WTC11 (cell line): ENCODE measurements around the gene AGBL5. TPM values are rescaled to one million over a fixed set of nuclear protein-coding genes. Genes with fewer than 3 reads are reported as not detected.

ENCODE experiments used
- ATAC-seq: fragments of 200-7000 bp; cut with Tn5 transposase; 2 replicates; pipeline ENCODE4 v1.10.0; 2021; ENCODE audit warnings: mild to moderate bottlenecking, moderate library complexity
- CTCF ChIA-PET: fragments of 300-600 bp; sonication (Branson Sonifier 250); formaldehyde crosslinking; loops from one replicate; lab custom pipeline; 2021; ENCODE audit warnings: antibody characterized with exemption; lab: Charles Lee
- POLR2A ChIA-PET: fragments of 350-600 bp; sonication (Branson Sonifier 250); formaldehyde crosslinking; loops from one replicate; lab custom pipeline; 2021; ENCODE audit warnings: antibody characterized with exemption; lab: Charles Lee
- DNase-seq: peaks from one replicate; pipeline ENCODE4 v3.0.0; 2021; ENCODE audit warnings: low spot score
- H3K27ac Mint-ChIP-seq: 2 replicates; pipeline ENCODE4 v1.8.0; 2021; ENCODE audit warnings: mixed read lengths
- H3K27me3 Mint-ChIP-seq: 2 replicates; pipeline ENCODE4 v1.8.0; 2021; ENCODE audit warnings: low read depth, mild to moderate bottlenecking, moderate library complexity, mixed read lengths
- H3K36me3 Mint-ChIP-seq: 2 replicates; pipeline ENCODE4 v1.8.0; 2021; ENCODE audit warnings: mixed read lengths
- H3K4me1 Mint-ChIP-seq: 2 replicates; pipeline ENCODE4 v1.8.0; 2022; ENCODE audit warnings: mixed read lengths
- H3K4me3 Mint-ChIP-seq: 2 replicates; pipeline ENCODE4 v1.8.0; 2021; ENCODE audit warnings: mild to moderate bottlenecking, moderate library complexity, mixed read lengths
- H3K9me3 Mint-ChIP-seq: 2 replicates; pipeline ENCODE4 v1.8.0; 2021; ENCODE audit warnings: mixed read lengths
- ARID4B ChIP-seq: sonication (generic); formaldehyde crosslinking; IDR thresholded peaks from 2 replicates; pipeline ENCODE4 v1.8.0; 2023; ENCODE audit warnings: missing genetic modification reagents, mild to moderate bottlenecking, borderline replicate concordance
- CBFB ChIP-seq: sonication (generic); formaldehyde crosslinking; IDR thresholded peaks from 2 replicates; pipeline ENCODE4 v1.8.1; 2022; ENCODE audit warnings: mild to moderate bottlenecking, low read depth, missing genetic modification reagents
- EMX1 ChIP-seq: fragments of 250-450 bp; sonication (Bioruptor Pico); IDR thresholded peaks from 2 replicates; pipeline ENCODE4 v1.8.0; 2021; ENCODE audit warnings: mild to moderate bottlenecking
- ETV6 ChIP-seq: sonication (generic); formaldehyde crosslinking; IDR thresholded peaks from 2 replicates; pipeline ENCODE4 v1.8.1; 2022; ENCODE audit warnings: mild to moderate bottlenecking, missing genetic modification reagents
- GRHL2 ChIP-seq: fragments of 250-450 bp; sonication (Bioruptor Pico); IDR thresholded peaks from 2 replicates; pipeline ENCODE4 v1.8.0; 2022; ENCODE audit warnings: mild to moderate bottlenecking, moderate library complexity; ENCODE audit not compliant: insufficient replicate concordance, severe bottlenecking
- JAZF1 ChIP-seq: fragments of 250-450 bp; sonication (Bioruptor Pico); IDR thresholded peaks from 2 replicates; pipeline ENCODE4 v1.9.0; 2021; ENCODE audit warnings: moderate library complexity, mild to moderate bottlenecking, inconsistent platforms
- MAX ChIP-seq: sonication (generic); formaldehyde crosslinking; IDR thresholded peaks from 2 replicates; pipeline ENCODE4 v1.8.0; 2022; ENCODE audit warnings: mild to moderate bottlenecking, missing genetic modification reagents
- MYBL2 ChIP-seq: sonication (generic); formaldehyde crosslinking; IDR thresholded peaks from 2 replicates; pipeline ENCODE4 v1.8.1; 2023; ENCODE audit warnings: mild to moderate bottlenecking, moderate library complexity, missing genetic modification reagents
- NFATC4 ChIP-seq: fragments of 250-450 bp; sonication (Bioruptor Pico); IDR thresholded peaks from 2 replicates; pipeline ENCODE4 v1.9.0; 2021; ENCODE audit warnings: mild to moderate bottlenecking
- PRRX2 ChIP-seq: fragments of 250-450 bp; sonication (Bioruptor Pico); IDR thresholded peaks from 2 replicates; pipeline ENCODE4 v1.8.0; 2021; ENCODE audit warnings: mild to moderate bottlenecking
- RORB ChIP-seq: fragments of 250-450 bp; sonication (Bioruptor Pico); IDR thresholded peaks from 2 replicates; pipeline ENCODE4 v1.9.0; 2021; ENCODE audit warnings: mild to moderate bottlenecking
- USF1 ChIP-seq: sonication (generic); formaldehyde crosslinking; IDR thresholded peaks from 2 replicates; pipeline ENCODE4 v1.8.0; 2022; ENCODE audit warnings: mild to moderate bottlenecking, missing genetic modification reagents
- USF2 ChIP-seq: sonication (generic); formaldehyde crosslinking; IDR thresholded peaks from 2 replicates; pipeline ENCODE4 v1.8.1; 2023; ENCODE audit warnings: mild to moderate bottlenecking, missing genetic modification reagents, moderate library complexity
- ZNF121 ChIP-seq: sonication (generic); formaldehyde crosslinking; IDR thresholded peaks from 2 replicates; pipeline ENCODE4 v1.8.0; 2023; ENCODE audit warnings: missing genetic modification reagents
- ZNF219 ChIP-seq: sonication (generic); formaldehyde crosslinking; IDR thresholded peaks from 2 replicates; pipeline ENCODE4 v1.8.0; 2023; ENCODE audit warnings: missing genetic modification reagents, mild to moderate bottlenecking, borderline replicate concordance
- total RNA-seq: library from RNA; stranded (reverse); gene quantifications from 3 replicates; pipeline ENCODE4 v1.2.3, GENCODE V29; 2021
- TF ChIP-seq, protein P1 (sequence below): sonication (generic); formaldehyde crosslinking; IDR thresholded peaks from 2 replicates; pipeline ENCODE4 v1.8.1; 2022; ENCODE audit warnings: missing genetic modification reagents, borderline replicate concordance
- TF ChIP-seq, protein P2 (sequence below): sonication (generic); formaldehyde crosslinking; IDR thresholded peaks from 2 replicates; pipeline ENCODE4 v1.8.0; 2022; ENCODE audit warnings: missing genetic modification reagents

AGBL5 gene
- total RNA-seq, 1 experiment from 2014 or later, result 43.0 TPM

GRCh38 chr2:27021253-27022049 is 30.0 kb upstream of the AGBL5 start:
- DNase-seq (no peak), ATAC-seq (no peak)
- Mint-ChIP-seq H3K36me3 (no peaks in the 10 kb centered on the region), H3K9me3 (no peaks in the 10 kb centered on the region), H3K4me1 (peaks cover 6% of the 10 kb centered on the region), H3K4me3 (no peak overlapping the region), H3K27ac (no peak overlapping the region), H3K27me3 (no peaks in the 10 kb centered on the region)
- CTCF ChIA-PET, result interaction anchor here (1.0 to 6.3 kb wide), 5 partner anchors 12 to 175 kb away, joined by 3 to 161 read pairs (median 5); partner anchors contain the start of gene OST4
- no peak for TF ChIP-seq MAX (CRISPR knock-in tag)
- TF ChIP-seq ARID4B, result no peak
- TF ChIP-seq NFATC4, result no peak
- no peak for TF ChIP-seq JAZF1
- TF ChIP-seq, protein P1, sequence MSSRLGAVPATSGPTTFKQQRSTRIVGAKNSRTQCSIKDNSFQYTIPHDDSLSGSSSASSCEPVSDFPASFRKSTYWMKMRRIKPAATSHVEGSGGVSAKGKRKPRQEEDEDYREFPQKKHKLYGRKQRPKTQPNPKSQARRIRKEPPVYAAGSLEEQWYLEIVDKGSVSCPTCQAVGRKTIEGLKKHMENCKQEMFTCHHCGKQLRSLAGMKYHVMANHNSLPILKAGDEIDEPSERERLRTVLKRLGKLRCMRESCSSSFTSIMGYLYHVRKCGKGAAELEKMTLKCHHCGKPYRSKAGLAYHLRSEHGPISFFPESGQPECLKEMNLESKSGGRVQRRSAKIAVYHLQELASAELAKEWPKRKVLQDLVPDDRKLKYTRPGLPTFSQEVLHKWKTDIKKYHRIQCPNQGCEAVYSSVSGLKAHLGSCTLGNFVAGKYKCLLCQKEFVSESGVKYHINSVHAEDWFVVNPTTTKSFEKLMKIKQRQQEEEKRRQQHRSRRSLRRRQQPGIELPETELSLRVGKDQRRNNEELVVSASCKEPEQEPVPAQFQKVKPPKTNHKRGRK (CRISPR knock-in tag), result no peak
- TF ChIP-seq RORB, result no peak
- TF ChIP-seq CBFB (CRISPR knock-in tag), result no peak
- no peak for TF ChIP-seq GRHL2
- no peak for TF ChIP-seq USF2 (CRISPR knock-in tag)
- TF ChIP-seq, protein P2, sequence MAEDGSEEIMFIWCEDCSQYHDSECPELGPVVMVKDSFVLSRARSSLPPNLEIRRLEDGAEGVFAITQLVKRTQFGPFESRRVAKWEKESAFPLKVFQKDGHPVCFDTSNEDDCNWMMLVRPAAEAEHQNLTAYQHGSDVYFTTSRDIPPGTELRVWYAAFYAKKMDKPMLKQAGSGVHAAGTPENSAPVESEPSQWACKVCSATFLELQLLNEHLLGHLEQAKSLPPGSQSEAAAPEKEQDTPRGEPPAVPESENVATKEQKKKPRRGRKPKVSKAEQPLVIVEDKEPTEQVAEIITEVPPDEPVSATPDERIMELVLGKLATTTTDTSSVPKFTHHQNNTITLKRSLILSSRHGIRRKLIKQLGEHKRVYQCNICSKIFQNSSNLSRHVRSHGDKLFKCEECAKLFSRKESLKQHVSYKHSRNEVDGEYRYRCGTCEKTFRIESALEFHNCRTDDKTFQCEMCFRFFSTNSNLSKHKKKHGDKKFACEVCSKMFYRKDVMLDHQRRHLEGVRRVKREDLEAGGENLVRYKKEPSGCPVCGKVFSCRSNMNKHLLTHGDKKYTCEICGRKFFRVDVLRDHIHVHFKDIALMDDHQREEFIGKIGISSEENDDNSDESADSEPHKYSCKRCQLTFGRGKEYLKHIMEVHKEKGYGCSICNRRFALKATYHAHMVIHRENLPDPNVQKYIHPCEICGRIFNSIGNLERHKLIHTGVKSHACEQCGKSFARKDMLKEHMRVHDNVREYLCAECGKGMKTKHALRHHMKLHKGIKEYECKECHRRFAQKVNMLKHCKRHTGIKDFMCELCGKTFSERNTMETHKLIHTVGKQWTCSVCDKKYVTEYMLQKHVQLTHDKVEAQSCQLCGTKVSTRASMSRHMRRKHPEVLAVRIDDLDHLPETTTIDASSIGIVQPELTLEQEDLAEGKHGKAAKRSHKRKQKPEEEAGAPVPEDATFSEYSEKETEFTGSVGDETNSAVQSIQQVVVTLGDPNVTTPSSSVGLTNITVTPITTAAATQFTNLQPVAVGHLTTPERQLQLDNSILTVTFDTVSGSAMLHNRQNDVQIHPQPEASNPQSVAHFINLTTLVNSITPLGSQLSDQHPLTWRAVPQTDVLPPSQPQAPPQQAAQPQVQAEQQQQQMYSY (CRISPR knock-in tag), result no peak
- no peak for TF ChIP-seq ZNF219
- no peak for TF ChIP-seq PRRX2 (CRISPR knock-in tag)
- no peak for TF ChIP-seq ETV6
- TF ChIP-seq USF1 (CRISPR knock-in tag), result no peak
- no peak for TF ChIP-seq ZNF121 (CRISPR knock-in tag)
- no peak for TF ChIP-seq EMX1 (CRISPR knock-in tag)
- TF ChIP-seq MYBL2 (CRISPR knock-in tag), result no peak
- POLR2A ChIA-PET, result no interaction called here
